Inferior parietal cortex (tissue), 1 donor: ENCODE measurements around the gene SCYGR5.
"Not testable (repeated sequence)": the region's sequence is repeated elsewhere in the genome, so short reads cannot be mapped to it uniquely, and the experiment has no call there.

Experiments used
- DNase-seq: peaks from one replicate; pipeline ENCODE4 v3.0.0-alpha.2; 2016; ENCODE audit errors: extremely low spot score

Gene SCYGR5, protein sequence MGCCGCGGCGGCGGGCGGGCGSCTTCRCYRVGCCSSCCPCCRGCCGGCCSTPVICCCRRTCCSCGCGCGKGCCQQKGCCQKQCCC

DNA sequence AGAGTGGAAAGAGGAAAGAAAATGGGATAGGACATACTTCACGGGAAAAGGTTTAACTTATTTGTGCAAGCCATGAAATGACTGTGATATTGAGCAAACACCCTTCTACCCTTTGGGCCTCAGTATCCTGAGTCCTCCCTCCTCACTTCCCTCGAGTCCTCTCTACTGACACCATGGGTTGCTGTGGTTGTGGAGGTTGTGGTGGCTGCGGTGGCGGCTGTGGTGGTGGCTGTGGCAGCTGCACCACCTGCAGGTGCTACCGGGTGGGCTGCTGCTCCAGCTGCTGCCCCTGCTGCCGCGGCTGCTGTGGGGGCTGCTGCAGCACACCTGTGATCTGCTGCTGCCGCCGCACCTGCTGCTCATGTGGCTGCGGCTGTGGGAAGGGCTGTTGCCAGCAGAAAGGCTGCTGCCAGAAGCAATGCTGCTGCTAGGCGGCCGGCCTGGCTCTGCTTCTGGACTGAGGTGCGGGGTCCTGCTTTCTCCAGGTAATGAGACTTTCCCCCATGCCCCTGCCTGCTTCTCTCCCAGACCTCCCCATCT, at the start of gene SCYGR5:
SCYGR5 (plus strand) TSS at position 174 of the 540 bp plus-strand sequence; CDS start at position 174, 0 bp downstream.
- DNase-seq = not testable (repeated sequence)

DNA sequence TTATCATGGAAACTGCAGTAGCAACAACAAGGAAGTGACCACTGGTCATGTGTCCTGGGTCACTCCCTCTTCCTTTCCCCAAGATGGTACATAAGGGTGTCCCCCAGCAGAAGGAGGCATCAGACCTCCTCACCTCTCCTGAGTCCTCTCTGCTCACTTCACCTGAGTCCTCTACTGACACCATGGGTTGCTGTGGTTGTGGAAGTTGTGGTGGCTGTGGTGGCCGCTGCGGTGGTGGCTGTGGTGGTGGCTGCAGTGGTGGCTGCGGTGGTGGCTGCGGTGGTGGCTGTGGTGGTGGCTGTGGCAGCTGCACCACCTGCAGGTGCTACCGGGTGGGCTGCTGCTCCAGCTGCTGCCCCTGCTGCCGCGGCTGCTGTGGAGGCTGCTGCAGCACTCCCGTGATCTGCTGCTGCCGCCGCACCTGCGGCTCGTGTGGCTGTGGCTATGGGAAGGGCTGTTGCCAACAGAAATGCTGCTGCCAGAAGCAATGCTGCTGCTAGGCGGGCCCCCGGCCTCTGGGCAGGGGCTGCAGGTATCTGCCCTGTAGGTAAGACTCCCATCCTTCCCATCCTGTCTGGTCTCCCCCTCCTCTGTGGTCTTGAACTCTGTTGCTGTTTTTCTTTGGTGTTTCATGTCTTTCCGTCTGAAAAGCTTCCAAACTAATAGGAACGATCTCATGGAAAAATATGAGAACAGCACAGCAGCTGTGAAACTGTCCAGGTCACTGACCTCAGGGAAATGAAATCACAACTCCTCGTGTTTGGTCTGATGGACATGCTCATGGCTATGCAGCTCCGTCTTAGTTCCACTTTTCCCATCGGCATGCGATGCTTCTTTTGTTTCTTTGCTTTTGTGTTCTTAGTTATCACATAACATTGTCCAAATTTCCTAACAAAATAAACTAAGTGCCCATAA, 49.0 kb upstream of the SCYGR5 start, which contains the start of gene SCYGR4:
SCYGR4 (plus strand) TSS at position 183 of the 915 bp plus-strand sequence; CDS start at position 183, 0 bp downstream.
- DNase-seq = no peak

DNA sequence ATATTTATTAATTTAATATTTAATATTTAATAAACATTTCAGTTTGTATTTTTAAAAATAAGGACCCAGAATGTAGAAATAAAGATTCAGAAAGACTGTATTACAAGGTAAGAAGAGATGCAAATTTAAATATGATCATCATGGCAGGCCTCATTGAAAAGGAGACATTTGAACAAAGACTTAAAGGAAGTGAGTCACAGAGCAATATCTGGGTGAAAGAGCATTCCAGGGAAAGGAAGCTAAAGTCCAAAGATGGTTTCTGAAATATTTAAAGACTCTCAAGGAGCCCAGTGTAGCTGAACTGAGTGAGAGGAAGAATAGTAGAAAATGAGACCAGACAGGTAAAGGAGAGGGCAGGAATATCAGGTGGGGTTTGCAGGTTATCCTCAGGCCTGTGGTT, 43.4 kb upstream of the SCYGR5 start:
- no peak for DNase-seq

DNA sequence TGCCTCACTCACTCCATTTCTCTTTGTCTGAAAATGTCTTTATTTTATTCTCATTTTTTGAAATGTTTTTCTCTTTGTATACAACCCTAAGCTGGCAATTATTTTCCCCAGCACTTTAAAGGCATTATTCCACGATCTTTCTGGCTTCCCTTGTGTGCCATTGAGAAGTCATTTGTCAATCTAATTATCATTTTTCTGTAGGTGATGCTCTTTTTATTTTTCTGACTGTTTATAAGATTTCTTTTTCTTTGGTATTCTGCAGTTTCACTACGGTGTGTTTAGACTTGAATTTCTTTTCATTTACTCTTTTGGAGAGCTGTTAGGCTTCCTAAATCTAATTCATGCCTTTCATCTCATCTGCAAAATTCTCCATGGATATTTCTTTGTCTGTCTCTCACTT, 41.2 kb upstream of the SCYGR5 start:
- DNase-seq = no peak

DNA sequence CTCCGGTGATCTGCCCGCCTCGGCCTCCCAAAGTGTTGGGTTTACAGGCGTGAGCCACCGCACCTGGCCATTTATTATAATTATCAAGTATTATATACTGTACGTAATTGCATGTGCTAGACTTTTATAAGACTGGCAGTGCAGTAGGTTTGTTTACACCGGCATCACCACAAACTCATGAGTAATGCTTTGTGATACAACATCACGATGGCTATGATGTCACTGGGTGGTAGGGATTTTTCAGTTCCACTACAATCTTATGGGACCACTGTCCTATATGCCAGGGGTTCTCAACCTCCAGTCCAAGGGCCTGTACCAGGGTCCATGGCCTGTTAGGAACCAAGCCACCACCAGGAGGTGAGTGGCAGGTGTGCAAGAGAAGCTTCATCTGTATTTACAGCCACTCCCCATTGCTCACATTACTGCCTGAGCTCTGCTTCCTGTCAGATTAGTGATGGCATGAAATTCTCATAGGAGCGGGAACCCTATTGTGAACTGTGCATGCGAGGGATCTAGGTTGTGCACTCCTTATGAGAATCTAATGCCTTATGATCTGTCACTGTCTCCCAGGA, 39.9 kb upstream of the SCYGR5 start:
- DNase-seq = no peak

DNA sequence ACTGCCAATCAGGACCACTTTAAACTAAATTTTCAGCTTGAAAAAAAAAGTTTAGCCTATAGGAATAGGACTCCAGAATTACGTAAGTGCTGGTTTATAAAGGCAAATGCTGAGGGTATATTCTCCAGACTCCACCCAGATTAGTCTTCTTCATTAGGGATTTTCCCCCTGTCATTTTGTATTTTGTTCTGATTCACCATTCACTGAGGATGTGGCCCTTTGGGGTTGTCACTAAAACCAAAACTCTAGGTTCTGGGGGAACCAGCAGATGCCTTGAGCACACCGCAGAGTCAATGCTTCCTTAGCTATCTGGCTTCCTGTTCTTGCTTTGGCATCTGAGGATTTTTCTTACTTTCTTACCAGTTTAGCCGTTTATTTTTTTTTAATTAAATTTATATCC, 38.8 kb upstream of the SCYGR5 start:
- no peak for DNase-seq

DNA sequence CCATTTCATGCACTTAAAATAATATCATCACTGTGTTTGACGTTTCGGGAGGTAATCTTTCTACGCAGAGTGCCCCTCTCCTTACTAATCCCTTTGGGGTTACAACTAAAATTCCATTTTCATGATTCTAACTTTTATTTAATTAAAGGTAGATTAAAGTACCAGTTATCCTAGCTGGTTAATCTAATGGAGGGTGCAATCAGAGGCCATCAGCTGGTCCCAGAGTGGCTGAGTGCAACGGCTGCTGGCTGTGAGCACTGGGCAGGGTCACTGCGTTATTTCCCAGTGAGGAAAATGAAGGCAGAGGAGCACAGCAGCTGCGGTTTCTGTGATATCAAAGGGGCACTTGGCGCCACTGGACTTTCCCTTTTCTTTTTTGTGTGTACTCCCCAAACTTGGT, 37.2 kb upstream of the SCYGR5 start:
- DNase-seq = no peak

DNA sequence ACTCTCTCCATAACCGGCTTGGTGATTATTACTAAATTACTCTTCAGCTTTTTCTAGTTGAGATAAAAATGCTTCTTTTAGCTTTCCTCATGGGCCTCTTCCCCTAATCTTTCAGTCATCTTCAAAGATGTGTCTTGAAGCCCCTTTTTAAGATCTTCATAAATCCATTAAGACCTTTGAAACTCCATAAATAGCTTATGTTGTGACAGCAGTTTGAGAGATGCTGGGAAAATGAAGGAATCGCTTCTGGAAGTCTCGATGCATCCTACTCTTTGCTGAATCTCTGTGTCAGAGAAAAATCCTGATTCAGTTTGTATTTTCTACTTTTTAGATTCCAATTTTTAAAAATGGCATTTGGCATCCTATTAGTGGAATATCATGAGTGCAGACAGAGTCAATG, 36.3 kb upstream of the SCYGR5 start:
- DNase-seq = no peak

DNA sequence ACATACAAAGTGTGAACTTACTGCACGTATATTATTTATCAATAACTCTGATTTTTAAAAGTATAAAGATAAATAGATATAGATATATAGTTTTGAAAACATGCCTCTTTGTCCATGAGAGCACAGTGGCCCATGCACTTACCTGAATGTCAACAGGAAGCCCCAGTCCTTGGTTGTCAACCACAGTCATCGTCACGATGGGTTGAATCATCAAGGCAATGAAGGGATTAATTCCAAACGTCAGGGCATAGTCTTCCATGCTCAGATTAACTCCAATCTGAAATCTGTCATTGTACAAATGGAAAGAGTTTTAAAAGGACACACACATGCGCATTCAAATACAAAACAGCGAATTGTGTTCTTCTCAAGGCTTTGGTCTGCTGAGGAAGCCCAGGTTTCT, 33.8 kb upstream of the SCYGR5 start:
- DNase-seq = no peak

DNA sequence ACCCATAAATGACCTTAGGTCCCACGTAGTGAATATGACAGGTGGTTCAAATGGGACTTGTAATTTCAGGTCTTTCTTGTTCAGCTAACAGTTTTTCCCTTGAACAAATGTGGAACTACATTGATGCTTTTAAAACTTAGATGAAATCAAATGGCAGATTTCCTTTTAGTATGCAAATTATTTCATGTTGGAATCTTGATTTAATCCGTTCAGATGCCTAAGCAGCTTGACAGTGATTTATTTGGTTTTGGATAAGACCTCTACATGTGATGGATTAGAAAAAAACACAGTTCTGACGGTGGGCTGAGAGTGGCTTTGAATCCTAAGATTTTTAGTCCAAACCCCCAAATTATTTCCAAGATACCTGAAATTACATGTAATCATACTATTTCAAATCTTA, 32.4 kb upstream of the SCYGR5 start:
- DNase-seq = no peak

DNA sequence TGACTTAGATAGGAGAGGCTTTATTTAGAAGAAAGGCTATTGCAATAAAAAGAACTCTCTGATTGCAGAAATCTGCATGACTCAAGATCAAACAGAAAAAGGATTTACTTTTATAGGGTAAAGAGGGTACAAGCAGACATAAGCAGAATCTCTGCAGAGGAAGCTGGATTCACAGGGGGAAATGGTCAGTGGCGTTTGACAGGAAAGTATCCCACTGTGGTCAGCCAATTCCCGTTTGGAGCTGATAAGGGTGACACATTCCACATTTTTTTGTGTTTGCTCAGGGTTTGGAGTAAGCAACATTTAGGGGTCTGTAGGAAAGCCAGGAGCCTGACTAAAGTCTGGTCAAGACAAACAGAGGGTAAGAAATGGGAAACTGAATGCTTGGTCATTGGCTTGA, 23.9 kb upstream of the SCYGR5 start:
- no peak for DNase-seq

DNA sequence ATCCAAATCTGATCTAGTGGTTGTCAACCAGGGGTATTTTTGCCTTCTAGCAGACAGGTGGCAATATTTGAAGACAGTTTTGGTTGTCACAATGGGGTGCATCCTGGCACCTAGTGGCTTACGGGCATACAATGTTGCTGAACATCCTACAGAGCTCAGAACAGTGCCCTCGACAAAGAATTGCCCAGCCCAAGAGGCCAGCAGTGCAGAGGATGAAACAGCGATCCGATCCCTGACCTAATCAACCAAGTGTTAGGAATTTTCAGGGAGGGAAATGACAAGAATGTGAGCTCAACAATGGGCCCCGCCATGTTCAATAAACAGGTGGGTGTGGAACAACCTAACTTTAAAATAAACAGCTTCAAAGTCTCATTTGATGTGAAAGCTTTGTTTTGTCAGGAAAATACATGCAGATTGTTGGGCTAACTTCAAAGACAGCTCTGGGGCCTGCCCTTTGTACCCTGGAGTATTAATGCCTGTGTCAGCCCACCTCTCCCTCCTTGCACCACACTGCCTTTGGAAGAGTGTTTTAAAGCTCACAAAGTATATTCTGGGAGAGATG, 22.5 kb upstream of the SCYGR5 start:
- no peak for DNase-seq

DNA sequence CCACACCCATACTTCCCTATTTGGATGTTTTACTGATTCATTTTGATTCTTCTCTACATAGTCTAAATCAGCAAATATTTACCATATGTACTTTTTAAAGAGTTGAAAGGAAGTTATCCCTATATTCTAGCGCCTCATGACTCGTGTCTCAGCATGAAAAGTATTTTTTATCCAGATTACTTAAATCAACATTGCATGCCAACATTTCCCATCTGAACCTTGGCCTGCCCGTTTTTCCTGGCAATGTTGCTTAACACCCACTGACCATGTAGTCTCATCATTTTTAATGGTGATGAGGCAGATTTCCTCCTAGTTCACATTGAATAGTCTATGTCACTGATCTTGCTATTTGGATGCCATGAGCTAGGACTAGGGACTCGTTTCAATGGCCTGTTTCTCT, 13.2 kb upstream of the SCYGR5 start:
- DNase-seq = no peak

DNA sequence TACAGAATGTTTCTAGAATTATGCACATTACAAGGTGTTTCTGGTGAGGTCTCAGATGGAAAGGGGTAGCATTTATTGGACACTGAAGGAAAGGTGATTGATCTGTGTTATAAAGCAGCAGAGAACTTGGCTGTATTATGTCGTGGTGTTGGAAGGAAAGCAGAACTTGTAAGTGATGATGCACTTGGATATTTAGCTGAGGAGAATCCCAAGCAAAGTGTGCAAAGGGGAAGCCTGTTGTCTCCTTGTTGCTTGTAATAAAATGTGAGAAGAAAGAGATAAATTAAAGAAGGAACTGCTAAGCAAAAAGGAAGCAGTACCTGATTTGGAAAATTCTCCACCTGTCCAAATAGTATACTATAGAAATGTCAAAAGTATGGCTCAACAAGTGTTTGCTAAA, 12.2 kb upstream of the SCYGR5 start:
- DNase-seq = no peak

DNA sequence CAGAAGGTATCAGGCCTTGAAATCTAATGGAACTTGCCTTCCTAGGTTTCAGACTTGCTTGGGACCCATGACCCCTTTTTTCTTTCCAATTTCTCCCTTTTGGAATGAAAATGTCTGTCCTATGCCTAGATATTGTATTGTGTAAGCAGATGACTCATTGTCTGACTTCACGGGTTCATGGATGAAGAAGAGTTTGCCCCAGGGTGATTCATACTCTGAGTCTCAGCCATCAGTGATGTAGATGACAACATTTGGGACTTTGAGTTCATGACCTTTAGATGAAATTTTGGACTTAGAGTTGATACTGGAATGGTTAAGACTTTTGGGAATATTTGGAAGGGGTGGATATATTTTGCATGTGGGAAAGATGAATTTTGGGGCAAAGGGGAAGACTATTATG, 11.2 kb upstream of the SCYGR5 start:
- DNase-seq = no peak

DNA sequence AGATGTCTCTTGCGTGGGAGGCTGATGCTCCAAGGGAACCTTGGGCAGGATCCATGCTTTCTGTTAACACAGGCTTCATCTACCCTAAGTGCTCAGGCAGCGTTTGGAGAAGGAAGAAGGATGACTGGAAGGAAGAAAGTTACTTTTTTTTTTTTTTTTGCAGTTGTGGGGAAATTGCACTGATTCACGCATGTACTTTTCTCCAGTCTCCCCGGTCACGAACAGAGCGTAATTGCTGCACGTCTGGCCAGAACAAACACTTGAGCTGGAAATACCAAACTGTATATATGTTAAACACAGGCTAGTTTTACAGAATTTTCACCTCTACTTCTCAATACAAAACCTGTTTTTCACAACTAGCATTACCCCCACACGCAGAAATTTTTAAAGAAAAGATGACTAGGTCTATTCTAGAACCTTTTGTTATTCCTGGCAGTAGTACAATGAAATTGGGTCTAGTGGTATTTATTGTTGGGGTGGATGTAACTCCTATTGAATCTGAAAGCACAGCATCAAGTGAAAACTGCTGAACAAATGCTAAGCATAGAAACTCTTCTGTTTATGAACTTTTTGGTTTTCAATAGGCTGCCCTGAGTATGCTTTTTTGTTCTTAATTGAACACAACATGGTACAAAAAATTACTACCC, 9.3 kb upstream of the SCYGR5 start:
- DNase-seq = no peak

DNA sequence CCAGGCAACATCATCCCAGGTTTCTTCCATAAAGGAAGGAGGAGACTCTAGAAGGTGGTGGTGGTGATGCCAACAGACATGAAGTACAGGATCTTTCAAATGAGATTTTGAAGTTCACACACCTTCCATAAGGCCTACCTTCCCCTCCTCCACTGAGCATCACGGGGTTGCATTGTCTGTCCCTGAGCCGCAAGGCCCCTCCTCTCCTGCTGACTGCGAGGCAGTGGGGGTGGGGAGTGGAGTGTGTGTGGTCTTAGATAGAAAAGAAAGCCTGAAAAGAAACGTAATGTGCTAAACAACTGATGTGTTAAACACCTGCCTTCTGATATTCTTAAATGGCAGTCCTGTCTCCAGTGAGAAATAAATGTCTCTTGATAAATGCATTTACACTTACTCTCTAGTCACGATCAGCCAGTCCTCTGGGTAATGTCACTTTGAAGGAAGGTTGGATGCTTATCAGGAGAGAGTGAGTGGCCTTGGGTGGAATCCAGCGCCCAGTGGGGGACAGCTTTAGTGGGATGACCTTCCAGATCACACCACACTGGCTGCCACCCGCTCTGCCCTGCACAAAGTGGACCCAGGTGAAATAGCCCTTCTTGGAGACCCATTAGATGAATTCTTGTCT, 5.5 kb upstream of the SCYGR5 start:
- no peak for DNase-seq

DNA sequence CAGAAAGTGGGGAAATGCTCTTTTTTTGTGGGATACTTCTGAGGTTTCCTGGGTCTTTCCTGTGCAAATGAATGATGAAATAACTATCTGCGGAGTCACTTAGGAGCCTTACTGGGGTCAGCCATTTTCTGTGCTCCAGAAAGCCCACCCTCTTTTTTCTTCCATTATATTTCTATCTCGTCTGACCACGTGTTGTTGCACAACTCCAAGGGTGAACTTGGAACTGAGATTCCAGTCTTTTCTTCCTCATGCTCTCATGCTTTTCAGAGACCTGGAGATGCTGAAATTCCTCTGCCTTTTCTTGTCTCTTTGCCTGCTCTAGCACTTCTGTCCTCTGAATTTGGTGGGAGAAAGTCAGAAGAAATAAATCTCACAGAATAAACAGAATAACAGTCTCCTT, 4.8 kb upstream of the SCYGR5 start:
- no peak for DNase-seq

DNA sequence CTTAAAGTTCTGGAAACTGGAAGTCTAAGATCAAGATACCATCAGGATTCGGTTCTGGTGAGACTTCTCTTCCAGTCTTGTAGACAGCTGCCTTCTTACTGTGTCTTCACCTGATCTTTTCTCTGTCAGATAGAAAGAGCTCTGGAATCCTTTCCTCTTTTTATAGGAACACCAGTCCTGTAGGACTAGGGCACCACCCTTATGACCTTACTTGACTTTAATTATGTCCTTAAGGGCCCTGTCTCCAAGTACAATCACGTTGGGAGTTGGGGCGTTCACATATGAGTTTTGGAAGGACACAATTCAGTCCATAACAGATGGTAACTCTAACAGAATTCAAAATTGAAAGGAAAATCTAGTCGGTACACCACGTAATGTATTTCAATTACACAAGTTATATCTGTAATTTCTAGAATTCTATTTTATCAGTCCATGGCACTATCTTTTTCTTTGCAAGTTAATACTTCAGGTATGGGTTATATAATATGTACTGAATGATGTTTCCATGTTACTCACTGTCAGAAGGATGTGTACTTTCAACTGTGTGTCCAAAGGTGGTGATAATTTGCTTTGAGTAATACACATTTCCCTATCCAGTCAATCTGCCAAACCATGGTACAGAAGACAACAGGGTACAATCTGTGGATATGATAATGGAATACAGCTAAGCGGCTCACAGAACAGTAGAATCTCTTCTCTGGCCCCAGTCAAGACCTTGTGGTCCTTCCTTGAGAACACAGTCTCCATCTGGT, 1.2 kb upstream of the SCYGR5 start:
- no peak for DNase-seq

DNA sequence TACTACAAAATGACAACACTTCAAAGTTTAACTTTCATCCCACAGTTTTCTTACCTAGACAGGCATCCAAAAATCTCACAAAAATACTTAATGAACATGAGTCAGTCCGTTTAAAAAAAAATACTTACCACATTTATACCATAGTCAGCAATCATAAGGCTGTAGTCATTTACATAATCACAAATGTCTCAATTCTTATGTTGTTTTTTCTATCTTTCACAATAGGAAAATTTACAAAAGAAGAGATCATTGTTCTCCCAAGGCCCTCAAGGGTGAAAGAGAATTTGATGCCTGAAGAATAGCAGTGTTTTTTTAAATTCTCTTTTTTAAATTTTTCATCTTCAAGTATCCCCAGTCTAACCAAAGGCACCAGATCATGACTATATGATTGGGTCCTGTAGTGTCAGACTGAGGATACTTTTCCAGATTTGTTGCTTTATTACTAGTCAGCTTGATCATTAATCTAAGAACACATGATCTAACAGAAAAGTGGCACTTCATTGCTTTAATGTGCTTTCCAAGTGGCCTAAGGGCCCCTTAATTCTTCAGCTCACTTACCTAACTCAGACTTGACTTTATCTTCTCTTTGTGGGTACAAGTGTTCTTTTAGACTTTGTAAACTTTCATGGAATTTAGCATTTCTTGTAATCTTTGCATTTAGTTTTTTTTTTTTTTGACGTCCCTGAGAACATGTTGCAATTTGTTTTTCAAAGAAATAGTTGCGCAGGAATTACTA, 4.7 kb downstream of the SCYGR5 start:
- DNase-seq = no peak
